GM18867 (cell line): ENCODE results near the gene ZNF165.
"Not testable (repeated sequence)": the region's sequence is repeated elsewhere in the genome, so short reads cannot be mapped to it uniquely, and the experiment has no call there.

ENCODE experiments used
- ATAC-seq: cut with Tn5 transposase; IDR thresholded peaks from one replicate; pipeline ENCODE4 v1.9.1; 2021; ENCODE audit warnings: mild to moderate bottlenecking, moderate library complexity; ENCODE audit not compliant: unreplicated experiment

The ZNF165 gene

DNA sequence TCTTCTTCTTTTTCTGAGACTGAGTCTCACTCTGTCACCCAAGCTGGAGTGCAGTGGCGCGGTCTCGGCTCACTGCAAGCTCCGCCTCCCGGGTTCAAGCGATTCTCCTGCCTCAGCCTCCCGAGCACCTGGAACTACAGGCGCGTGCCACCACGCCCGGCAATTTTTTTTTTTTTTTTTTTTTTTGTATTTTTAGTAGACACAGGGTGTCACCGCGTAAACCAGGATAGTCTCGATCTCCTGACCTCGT lies at the start of gene ZNF165:
Gene ZNF165, plus strand, starts transcription at position 188 of the 250 bp plus-strand sequence. CDS start 4,913 bp downstream, outside the sequence.
- ATAC-seq = peak; percentile 14

- ATAC-seq = no peak
Observed at GRCh38 chr6:28053584-28053983, 26.8 kb upstream of the ZNF165 start.

GRCh38 chr6:28060405-28060804 lies 20.0 kb upstream of the ZNF165 start:
- no peak for ATAC-seq

GRCh38 chr6:28064272-28064671 lies 16.1 kb upstream of the ZNF165 start:
- ATAC-seq = no peak

DNA sequence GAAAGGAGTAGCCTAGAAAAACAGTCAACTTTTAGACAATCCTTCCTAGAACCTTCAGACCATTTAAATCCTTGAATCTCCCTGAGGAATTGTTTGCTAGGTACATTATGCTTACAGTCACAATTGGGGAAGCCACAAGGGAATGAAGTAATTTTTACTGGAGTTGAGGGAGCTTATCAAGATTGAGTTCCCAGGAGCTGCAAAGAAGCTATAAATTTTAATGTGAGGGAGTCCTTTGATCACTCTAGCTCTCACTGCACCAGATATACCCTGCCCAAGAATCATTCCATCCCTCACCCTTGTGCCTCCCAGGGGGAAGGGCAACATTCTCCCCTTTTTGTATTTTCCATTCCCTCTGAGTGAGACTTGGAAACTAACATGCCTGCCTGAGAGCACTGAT lies 12.3 kb upstream of the ZNF165 start:
- ATAC-seq = no peak

DNA sequence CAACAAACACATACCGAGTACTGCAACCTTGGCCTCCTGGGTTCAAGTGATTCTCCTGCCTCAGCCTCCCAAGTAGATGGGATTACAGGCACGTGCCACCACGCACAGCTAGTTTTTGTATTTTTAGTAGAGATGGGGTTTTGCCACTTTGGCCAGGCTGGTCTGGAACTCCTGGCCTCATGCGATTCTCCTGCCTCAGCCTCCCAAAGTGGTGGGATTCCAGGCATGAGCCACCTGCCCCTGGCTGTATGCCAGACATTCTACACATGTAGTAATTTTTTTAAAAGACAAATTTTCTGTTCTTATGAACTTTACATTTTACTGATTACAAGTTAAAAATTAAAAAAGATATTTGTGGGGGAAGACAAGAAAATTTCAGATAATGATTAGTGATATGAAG lies 9.4 kb upstream of the ZNF165 start:
- ATAC-seq = not testable (repeated sequence)

DNA sequence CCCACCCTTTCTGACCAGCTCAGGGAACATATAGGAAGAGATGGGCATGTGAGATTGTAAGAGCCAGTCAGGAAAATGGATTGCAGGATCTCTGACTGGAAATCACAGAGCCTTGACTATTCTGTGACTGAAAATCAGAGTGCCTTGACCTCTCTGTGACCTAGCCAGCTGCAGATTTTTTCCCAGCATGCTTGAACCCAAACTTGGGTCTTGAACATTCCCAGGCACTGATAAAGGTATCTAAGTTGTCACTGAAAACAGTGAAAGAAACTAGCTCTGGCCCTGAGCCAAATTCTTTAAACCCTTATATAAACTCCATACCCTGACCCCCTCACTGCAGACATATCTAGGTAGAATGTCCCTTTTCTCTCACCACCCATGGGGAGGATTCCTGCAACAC lies 2.3 kb upstream of the ZNF165 start:
- ATAC-seq = no peak

DNA sequence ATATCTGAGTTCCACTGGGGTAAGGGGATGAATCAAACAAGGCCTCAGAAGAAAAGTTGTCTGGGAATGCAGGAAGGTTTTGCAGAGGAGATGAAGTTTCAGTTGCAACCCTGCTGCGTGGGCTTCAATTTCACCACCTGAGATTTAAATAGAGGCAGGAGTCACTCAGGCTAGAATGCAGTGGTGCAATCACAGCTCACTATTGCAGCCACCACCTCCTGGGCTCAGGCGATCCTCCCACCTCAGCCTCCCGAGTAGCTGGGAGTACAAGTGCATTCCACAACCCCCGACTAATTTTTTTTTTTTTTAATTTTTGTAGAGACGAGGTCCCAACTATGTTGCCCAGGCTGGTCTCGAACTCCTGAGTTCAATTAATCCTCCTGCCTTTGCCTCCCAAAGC lies 1.5 kb upstream of the ZNF165 start:
- no peak for ATAC-seq

DNA sequence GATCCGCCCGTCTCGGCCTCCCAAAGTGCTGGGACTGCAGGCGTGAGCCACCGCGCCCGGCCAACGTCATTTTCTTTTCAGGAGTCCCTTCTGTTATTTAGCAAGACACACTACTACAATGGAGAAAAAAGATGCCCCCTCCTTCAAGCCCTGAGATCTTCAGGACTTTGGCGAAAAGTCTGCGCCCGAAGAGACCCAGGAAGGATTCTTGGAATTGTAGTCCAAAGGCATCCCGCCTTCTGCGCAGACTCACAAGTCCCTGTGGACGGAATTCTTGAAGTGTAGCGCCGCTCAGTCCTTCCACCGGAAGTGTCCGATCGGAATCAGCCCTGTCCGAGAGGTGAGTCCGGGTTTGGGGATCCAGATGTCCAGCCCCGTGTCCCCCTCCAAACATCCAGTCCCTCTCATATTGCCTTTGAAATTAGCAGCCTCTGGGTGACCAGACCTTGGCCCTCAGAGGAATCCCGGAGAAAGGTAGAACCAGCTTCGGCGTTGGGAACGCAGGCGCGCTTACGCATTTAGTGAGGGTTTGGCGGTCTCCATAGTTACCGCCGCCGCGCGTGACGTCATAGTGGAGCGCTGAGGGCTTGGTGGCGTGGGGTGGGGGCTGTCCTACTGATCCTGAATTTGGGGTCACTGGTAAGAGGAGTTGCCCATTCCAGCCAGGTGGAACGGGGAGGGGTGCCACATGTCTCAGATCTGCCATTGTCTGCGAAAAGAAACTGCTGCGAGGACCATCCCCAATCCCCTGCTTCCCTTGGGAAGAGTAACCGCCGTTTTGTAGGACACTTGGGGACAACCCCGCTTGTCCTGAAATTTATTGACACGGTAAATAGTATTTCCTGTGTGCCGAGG lies 490 bp downstream of the ZNF165 start:
- peak; percentile 75 for ATAC-seq

DNA sequence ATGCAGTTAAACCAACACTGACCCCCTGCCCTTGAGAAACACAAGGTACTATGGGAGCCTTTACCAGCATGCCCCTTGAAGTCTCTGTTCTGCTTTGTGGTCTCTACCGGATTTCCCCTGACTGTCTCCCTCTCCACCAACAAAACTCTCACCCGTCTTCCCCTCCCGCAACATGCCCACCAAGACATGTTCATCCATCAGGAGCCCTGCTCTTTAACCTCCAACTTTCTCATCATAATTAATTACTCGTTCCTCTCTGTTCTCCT lies 1.1 kb downstream of the ZNF165 start:
- ATAC-seq = peak; percentile 35

- no peak for ATAC-seq
Observed at GRCh38 chr6:28082939-28083338, 2.6 kb downstream of the ZNF165 start.

DNA sequence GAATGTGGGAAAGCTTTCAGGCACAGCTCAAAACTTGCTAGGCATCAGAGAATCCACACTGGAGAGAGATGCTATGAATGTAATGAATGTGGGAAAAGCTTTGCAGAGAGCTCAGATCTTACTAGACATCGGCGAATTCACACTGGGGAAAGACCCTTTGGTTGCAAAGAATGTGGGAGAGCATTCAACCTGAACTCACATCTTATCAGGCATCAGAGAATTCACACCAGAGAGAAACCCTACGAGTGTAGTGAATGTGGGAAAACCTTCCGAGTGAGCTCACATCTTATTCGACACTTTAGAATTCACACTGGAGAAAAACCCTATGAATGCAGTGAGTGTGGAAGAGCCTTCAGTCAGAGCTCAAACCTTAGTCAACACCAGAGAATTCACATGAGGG lies 8.7 kb downstream of the ZNF165 start:
- ATAC-seq = no peak

- no peak for ATAC-seq
Observed at GRCh38 chr6:28090917-28091586, 10.7 kb downstream of the ZNF165 start.

DNA sequence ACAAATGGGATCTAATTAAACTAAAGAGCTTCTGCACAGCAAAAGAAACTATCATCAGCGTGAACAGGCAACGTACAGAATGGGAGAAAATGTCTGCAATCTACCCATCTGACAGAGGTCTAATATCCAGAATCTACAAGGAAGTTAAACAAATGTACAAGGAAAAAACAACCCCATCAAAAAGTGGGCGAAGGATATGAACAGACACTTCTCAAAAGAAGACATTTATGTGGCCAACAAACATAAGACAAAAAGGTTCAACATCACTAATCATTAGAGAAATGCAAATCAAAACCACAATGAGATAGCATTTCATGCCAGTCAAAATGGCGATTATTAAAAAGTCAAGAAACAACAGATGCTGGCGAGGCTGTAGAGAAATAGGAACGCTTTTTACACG lies 21.9 kb downstream of the ZNF165 start:
- ATAC-seq = not testable (repeated sequence)

DNA sequence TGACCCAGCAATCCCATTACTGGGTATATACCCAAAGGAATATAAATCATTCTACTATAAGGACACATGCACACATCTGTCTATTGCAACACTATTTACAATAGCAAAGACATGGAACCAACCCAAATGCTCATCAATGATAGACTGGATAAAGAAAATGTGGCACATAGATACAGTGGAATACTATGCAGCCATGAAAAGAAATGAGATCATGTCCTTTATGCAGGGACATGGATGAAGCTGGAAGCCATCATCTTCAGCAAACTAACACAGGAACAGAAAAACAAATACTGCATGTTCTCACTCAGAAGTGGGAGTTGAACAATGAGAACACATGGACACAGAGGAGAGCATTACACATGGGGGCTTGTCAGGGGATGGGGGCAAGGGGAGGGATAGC lies 22.3 kb downstream of the ZNF165 start:
- not testable (repeated sequence) for ATAC-seq

GRCh38 chr6:28104392-28105244 lies 24.2 kb downstream of the ZNF165 start:
- ATAC-seq = peak; percentile 100

- ATAC-seq = peak; percentile 25
Observed at GRCh38 chr6:28105245-28105639, 24.9 kb downstream of the ZNF165 start.

GRCh38 chr6:28107506-28107905 lies 27.1 kb downstream of the ZNF165 start:
- ATAC-seq = no peak

- no peak for ATAC-seq
Observed at GRCh38 chr6:28111964-28112363, 31.6 kb downstream of the ZNF165 start.

DNA sequence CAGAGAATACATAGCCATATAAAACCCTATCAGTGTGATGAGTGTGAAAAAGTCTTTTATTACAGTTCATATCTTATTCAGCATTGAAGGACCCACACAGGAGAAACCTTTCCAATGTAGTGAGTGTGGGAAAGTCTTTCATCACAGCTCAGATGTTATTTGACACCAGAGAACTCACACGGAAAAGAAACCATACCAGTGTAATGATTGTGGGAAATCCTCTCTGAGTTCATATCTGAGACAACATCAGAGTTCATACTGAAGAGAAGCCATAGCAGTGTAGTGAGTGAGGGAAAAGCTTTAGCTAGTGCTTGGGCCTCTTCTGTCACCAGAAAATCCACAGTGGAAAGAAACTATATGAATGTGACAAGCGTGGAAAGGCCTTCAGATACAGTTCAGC lies 35.4 kb downstream of the ZNF165 start:
- no peak for ATAC-seq

DNA sequence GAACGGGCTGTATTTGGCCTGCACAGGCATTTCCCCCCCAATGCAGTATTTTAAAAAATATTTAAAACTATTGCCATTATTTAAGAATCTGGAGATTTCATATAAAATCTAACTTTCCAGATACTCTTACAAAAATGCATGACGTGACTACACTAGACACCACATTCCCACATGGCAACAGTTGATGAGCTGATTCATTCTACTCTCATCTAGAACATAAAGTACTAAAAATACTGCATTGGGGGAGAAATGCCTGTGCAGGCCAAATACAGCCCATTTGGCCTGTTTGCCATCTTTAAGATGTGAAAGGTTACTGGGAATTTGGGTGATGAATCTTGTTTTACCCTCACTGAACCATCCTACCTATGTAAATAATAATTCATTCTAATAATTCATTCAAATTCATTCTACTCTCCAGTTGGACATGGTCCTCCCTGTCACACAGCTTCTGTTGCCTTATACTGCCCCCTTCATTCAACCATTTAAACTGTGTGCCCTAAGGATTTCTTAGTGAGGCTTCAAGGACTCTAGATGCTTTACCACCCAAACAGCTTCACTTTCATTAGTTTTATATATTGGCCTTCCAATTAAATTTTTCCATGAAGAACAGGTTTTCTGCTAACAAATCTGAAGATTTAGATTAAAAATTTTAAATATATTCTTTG lies 37.1 kb downstream of the ZNF165 start:
- ATAC-seq = no peak
